Transverse colon (tissue), 4 donors: ENCODE results near the gene HERC2.

Experiments used
- POLR2AphosphoS5 ChIP-seq, 3 donors: sonication (generic); formaldehyde crosslinking; IDR thresholded peaks; one replicate each; pipeline ENCODE4 v1.6.1; 2016; ENCODE audit warnings: antibody characterized with exemption in 3 of 3
- TF ChIP-seq, protein P1 (sequence below), 5 experiments: fragments of 200-600 bp in 3 of 5; fragments of 450-650 bp in 2 of 5; sonication (generic) in 3 of 5; IDR thresholded peaks; 1 replicate in 2 of 5; 2 replicates in 3 of 5; pipeline ENCODE4 v1.5.1; 2016 to 2017; ENCODE audit warnings: antibody characterized with exemption in 5 of 5, inconsistent platforms in 3 of 5, mild to moderate bottlenecking in 2 of 5, moderate library complexity in 1 of 5

DNA sequence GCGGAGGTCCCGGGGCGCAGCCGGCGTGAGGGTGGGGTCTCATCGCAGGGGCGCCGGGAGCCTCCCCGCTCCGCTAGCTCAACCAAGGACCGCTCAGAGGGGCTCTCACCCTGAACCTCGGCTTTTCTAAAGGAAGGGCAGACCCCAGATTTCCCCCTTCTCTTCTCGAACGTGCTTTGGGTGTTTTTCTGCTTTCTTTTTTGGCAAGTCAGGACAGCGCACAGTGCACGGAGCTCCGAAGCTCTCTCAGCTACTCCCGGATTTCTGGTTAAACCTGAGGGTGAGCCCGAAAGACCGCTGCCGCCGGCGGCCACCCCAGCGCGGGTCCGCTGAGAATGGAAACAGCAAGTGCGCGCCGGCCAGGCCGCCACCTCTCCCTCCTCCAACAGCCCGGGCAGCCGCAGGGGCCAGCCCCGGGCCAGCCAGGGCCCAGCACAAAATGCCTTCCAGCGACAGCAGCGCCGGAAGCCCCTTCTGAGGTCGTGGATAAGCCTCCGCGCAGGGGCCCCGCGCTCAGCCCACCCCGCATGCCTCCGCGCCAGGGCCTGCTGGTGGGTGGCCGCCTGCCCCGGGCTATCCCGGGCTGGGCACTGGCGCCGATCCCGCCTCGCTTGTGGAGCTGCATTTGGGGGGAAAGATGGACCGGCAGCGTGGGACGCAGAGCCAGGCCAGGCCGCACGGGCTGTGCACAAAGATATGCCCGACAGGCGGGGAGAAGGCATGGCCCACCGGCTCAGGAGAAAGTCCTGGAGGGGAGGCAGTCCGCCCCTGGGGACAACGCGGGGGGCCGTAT is 214.7 kb downstream of the HERC2 start:
- TF ChIP-seq, protein P1, sequence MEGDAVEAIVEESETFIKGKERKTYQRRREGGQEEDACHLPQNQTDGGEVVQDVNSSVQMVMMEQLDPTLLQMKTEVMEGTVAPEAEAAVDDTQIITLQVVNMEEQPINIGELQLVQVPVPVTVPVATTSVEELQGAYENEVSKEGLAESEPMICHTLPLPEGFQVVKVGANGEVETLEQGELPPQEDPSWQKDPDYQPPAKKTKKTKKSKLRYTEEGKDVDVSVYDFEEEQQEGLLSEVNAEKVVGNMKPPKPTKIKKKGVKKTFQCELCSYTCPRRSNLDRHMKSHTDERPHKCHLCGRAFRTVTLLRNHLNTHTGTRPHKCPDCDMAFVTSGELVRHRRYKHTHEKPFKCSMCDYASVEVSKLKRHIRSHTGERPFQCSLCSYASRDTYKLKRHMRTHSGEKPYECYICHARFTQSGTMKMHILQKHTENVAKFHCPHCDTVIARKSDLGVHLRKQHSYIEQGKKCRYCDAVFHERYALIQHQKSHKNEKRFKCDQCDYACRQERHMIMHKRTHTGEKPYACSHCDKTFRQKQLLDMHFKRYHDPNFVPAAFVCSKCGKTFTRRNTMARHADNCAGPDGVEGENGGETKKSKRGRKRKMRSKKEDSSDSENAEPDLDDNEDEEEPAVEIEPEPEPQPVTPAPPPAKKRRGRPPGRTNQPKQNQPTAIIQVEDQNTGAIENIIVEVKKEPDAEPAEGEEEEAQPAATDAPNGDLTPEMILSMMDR (IDR thresholded peaks at IDR 0.05) = no peak
- TF ChIP-seq POLR2AphosphoS5 (IDR thresholded peaks at IDR 0.05) = no peak
